GM20431 (cell line): Measurements from ENCODE around the gene FAM83C.

Experiments
- in situ Hi-C: fragments of 300-500 bp; cut with MseI, MboI; formaldehyde crosslinking; loops from one replicate; pipeline ENCODE4 v1.15.0; 2020; ENCODE audit warnings: low sequenced_read_pairs; ENCODE audit not compliant: unreplicated experiment

Gene FAM83C

GRCh38 chr20:35302421-35303335 is 10.5 kb upstream of the FAM83C start:
- in situ Hi-C loops, result loop anchor here (25.0 kb wide), 1 partner anchor 210 kb away; no protein-coding TSS in a partner anchor

DNA sequence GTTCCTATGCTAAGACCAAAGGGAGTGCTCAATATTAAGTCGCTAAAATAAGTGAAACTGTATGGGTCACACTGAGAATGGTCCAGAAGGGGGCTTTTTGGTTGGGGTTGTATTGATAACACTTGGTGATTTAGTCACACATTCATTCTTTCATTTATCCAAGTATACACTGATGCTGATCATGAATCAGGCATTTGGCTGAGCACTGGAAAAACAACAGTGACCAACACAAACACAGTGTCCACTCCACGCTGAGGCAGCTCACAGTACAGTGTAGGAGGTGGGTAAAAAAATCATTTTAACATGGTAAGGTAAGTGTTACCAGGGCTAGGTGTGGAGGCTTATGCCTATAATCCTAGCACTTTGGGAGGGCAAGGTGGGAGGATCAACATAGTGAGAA is 9.2 kb upstream of the FAM83C start:
- in situ Hi-C loops, result loop anchor here (25.0 kb wide), 1 partner anchor 211 kb away; no protein-coding TSS in a partner anchor

DNA sequence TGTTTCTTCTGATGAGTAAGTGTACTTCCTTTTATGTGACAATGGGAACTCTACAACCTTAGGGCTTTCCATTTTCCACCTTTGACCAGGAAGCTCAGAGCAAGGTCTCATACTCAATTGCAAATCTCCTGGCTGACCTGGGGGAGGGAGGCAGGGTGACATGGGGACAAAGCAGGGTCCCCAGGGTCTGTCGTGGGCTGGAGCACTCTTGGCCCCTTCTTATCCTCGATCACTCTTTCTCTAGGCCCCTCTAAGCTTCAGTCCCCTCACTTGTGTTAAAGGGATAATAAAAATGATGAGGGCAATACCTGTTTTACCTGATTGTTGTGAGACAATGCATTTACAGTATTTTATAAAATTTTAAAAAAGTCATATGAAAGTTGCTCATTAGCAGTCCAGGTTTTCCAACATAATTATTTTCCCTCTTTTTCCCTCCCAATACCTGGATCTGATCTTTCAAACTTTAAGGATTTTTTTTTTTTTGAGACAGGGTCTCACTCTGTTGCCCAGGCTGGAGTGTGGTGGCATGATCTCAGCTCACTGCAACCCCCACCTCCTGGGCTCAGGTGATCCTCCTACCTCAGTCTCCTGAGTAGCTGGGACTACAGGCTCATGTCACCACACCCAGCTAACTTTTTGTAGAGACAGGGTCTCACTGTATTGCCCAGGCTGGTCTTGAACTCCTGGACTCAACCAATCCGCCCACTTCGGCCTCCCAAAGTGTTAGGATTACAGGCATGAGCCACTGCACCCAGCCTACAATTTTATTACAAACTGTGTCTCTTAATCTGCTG is 8.4 kb upstream of the FAM83C start:
- in situ Hi-C loops, result loop anchor here (25.0 kb wide), 1 partner anchor 212 kb away; no protein-coding TSS in a partner anchor

- in situ Hi-C loops, result loop anchor here (25.0 kb wide), 1 partner anchor 213 kb away; no protein-coding TSS in a partner anchor
Observed at GRCh38 chr20:35299780-35300179, 7.6 kb upstream of the FAM83C start.

DNA sequence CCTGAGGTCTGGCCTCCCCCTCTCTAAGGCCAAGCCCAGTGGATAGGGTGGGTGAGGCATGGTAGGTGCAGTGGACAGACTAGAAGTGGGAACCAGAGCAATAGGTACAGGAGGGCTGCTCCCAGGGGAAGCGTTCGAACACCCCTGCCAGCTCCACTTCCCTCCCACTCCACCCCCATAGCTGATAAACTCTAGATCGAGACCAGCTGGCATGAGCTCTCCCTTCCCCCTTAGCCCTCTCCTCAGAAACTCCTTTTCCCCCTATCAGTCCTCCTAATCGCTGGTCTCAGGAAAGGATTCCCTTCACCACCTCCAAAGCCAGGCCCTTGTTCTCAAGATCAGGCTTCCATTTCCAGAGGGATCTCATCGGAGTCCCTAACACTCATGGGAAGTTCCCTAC is 6.0 kb upstream of the FAM83C start:
- in situ Hi-C loops, result no loop called here

- in situ Hi-C loops, result no loop called here
Observed at GRCh38 chr20:35297740-35298139, 5.5 kb upstream of the FAM83C start.

DNA sequence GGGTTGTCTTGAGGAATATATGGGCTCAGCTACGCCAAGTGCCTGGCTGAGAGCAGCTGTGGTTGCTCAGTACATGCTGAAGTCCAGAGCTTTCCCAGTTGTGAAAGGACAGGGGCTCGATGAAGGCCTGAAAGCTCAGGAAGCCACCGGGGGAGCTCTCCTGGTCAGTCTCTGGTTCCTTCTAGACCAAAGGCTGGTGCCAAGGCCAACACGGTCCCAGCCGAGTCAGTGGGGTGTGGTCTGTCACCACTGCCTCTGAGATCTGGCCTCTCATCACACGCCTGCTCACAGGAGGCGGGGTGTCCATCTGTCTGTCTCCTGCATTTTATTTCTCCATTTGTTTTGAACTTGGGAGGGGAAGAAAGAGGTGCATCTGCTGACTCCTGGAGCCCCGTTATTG is 4.9 kb upstream of the FAM83C start:
- in situ Hi-C loops, result no loop called here

GRCh38 chr20:35296101-35296554 is 3.9 kb upstream of the FAM83C start:
- in situ Hi-C loops, result no loop called here

DNA sequence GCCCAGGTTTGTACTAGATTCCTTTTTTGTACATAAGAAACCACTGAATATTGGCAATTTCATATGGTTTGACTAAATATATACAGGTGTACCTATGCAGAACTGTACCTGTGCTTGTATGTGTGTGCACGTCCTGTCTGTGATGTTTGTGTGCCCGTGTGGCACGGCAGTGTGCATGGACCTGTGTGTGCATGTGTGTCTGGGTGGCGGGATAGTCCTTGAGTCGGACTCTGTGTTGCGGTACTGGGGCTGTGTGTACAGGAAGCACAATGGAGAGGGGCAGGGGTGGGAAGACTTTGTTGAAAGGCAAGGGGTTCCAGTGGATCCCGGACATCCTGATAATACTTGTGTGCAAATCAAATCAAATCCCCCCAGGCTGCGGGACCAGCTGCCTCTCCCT is 3.4 kb upstream of the FAM83C start:
- in situ Hi-C loops, result no loop called here

- in situ Hi-C loops, result no loop called here
Observed at GRCh38 chr20:35295058-35295457, 2.8 kb upstream of the FAM83C start.

GRCh38 chr20:35294293-35294685 is 2.1 kb upstream of the FAM83C start:
- in situ Hi-C loops, result no loop called here

- in situ Hi-C loops, result no loop called here
Observed at GRCh38 chr20:35293303-35294292, 1.4 kb upstream of the FAM83C start.

GRCh38 chr20:35292504-35293285 is 470 bp upstream of the FAM83C start:
- in situ Hi-C loops, result no loop called here

GRCh38 chr20:35290887-35291417 is 1.3 kb downstream of the FAM83C start:
- in situ Hi-C loops, result no loop called here

DNA sequence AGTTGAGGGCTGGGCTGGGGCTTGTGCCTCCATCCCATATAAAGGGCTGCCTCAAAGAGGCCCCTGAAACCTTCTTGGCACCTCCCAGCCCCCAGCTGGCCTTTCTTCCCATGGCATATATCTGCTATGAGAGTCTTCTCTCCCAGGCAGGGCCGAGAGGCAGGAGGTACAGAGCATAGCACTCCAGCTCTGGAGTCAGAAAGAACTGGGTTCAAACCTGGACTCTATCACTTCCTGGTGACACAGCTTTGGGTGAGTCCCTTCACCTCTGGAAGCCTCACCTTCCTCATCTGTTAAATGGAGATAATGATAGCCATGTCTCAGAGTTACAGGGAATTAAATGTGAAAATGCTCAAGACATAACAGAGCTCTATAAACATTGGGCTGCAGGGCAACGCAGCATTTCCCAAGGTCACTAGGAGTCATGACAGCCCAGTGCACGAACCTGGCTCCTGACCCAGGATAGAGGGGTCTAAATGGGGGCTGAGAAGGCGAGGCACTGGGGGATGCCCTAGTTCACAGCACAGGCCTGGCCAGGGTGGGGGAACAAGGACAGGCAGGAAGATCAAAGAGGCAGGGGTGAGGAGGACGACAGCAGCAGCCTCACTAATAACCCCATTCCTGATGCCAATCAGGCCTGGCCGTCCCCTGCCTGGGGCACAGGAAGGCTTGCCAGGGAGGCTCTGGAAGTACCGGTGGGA is 1.9 kb downstream of the FAM83C start:
- in situ Hi-C loops, result no loop called here

DNA sequence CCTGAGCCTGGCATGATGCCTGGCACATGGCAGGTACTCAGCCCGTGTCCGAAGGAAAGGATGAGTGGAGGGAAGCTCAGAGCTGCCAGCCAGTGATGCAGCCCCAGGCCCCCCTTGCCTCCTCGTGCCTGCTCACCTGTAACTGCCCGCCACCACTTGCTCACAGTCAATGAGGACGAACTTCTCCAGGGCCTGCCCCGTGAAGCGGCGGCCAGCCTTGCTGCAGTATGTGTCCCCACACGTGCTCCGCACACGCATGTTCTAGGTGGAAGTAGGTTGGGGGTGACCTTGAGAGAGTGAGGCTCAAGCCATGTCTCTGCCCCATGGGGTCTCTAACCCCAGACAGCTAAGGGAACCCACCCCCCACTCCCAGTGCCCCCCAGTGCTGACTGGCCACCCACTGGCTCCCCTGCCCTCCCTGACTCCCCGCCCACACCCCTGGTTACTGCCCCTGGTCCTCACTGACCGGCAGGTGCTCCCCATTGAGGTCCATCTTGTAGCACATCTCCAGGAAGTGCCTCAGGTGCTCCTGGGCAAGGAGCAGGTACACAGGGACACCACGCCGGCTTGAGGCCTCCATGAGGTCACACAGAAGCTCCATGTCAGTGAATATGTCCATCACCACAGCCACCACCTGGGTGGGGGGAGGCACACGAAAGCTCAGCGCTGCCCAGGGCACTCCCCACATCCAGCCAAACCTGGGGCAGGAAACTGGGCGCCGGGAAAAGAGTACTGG is 3.7 kb downstream of the FAM83C start:
- in situ Hi-C loops, result no loop called here

DNA sequence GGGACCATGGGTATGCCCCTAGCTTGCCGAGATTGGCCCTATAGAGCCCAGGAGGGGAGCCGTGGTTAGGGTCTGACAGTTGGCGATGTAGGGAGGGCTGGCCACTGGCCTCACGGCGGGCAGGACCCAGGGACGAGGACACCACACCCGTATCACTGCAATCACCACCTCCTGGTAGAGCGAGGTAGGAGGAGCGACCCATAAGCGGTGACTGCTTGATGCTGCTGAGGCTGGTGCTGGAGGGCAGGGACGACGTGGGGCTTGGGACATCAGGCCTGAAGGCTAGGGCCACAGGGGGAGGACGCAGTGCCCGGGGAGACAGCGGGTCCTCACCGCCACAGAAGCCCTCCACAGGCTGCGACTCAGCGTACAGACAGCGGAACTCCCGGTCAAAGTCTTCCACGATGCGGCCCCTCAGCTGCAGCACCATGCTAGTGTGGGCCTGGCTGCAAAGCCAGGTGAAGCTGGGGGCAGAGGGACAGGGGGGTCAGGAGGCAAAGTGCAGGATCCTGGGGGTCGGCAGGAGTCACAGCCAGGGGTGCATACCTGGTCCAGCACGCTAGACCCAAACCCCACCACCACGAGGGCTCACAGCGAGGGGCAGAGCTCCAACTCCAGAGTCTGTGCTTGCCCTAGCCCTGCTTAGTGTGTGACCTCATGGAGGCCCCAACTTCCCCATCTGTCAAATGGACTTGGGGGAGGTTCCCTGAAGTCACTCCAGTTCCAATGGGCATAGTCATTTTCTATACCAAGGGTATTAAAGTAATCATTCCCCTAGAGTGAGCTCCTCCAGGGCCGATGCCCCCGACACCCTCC is 4.5 kb downstream of the FAM83C start:
- in situ Hi-C loops, result no loop called here
